Loucy (cell line): ENCODE results near the gene VAMP1.

Experiments
- H2AFZ ChIP-seq: fragments of 200-600 bp; sonication (generic); 2 replicates; pipeline ENCODE4 v1.6.0; 2016; ENCODE audit warnings: antibody characterized with exemption, mild to moderate bottlenecking, low read length, moderate library complexity
- H3F3A ChIP-seq: fragments of 200-600 bp; 2 replicates; pipeline ENCODE4 v1.6.0; 2016; ENCODE audit warnings: antibody characterized with exemption, low read depth, mild to moderate bottlenecking
- H3K27me3 ChIP-seq: fragments of 200-600 bp; sonication (generic); 2 replicates; pipeline ENCODE4 v1.6.1; 2014; ENCODE audit warnings: low read length, mild to moderate bottlenecking; ENCODE audit not compliant: insufficient read depth, poor library complexity, severe bottlenecking
- H3K36me3 ChIP-seq: fragments of 200-600 bp; sonication (generic); 2 replicates; pipeline ENCODE4 v1.6.1; 2016; ENCODE audit warnings: low read length; ENCODE audit not compliant: insufficient read depth
- H3K4me1 ChIP-seq: fragments of 200-600 bp; sonication (generic); 2 replicates; pipeline ENCODE4 v1.5.1; 2014; ENCODE audit warnings: low read length, mild to moderate bottlenecking; ENCODE audit not compliant: insufficient read depth, poor library complexity, severe bottlenecking
- H3K4me2 ChIP-seq: fragments of 200-600 bp; sonication (generic); 2 replicates; pipeline ENCODE4 v1.6.0; 2014; ENCODE audit warnings: antibody characterized with exemption, low read length, low read depth, mild to moderate bottlenecking; ENCODE audit not compliant: poor library complexity, severe bottlenecking
- H3K4me3 ChIP-seq: fragments of 200-600 bp; sonication (generic); 2 replicates; pipeline ENCODE4 v1.5.1; 2014; ENCODE audit warnings: low read length, mild to moderate bottlenecking, mixed read lengths; ENCODE audit not compliant: poor library complexity, severe bottlenecking
- H3K79me2 ChIP-seq: fragments of 200-600 bp; sonication (generic); 2 replicates; pipeline ENCODE4 v1.6.1; 2014; ENCODE audit warnings: low read length; ENCODE audit not compliant: insufficient read depth
- H3K9ac ChIP-seq: fragments of 200-600 bp; sonication (generic); 2 replicates; pipeline ENCODE4 v1.6.0; 2014; ENCODE audit warnings: mild to moderate bottlenecking, low read depth, low read length, moderate library complexity; ENCODE audit not compliant: poor library complexity, severe bottlenecking
- H3K9me2 ChIP-seq: fragments of 200-600 bp; sonication (generic); replicated peaks from 2 replicates; pipeline ENCODE4 v1.6.1; 2016; ENCODE audit warnings: low read depth, low read length, mixed read lengths
- H3K9me3 ChIP-seq: fragments of 200-600 bp; sonication (generic); 2 replicates; pipeline ENCODE4 v1.6.1; 2014; ENCODE audit warnings: mild to moderate bottlenecking, antibody characterized with exemption, low read length, low read depth; ENCODE audit not compliant: insufficient read depth
- H4K20me1 ChIP-seq: fragments of 200-600 bp; sonication (generic); 2 replicates; pipeline ENCODE4 v1.6.0; 2014; ENCODE audit warnings: antibody characterized with exemption, low read length, mild to moderate bottlenecking; ENCODE audit not compliant: insufficient read depth, poor library complexity, severe bottlenecking
- CTCF ChIP-seq: fragments of 200-600 bp; sonication (generic); conservative IDR thresholded peaks from 2 replicates; pipeline ENCODE4 v1.5.1; 2014; ENCODE audit warnings: mild to moderate bottlenecking, antibody characterized with exemption, low read length
- EZH2phosphoT487 ChIP-seq: fragments of 200-600 bp; IDR thresholded peaks from 2 replicates; pipeline ENCODE4 v1.6.1; 2018; ENCODE audit warnings: antibody characterized with exemption, mild to moderate bottlenecking, moderate library complexity, borderline replicate concordance

Gene VAMP1

GRCh38 chr12:6426882-6427671 lies 43.4 kb downstream of the VAMP1 start:
- H3K4me2 ChIP-seq = peak overlapping the region; percentile 18
- no peaks in the 10 kb centered on the region for H3F3A ChIP-seq
- peaks cover 22% of the 10 kb centered on the region for H3K4me1 ChIP-seq
- TF ChIP-seq CTCF (no peak), EZH2phosphoT487 (no peak)
- no peaks in the 10 kb centered on the region for H3K36me3 ChIP-seq
- no peak overlapping the region for H3K4me3 ChIP-seq
- H3K9ac ChIP-seq = peak overlapping the region; percentile 25
- H3K9me2 ChIP-seq = no peaks in the 10 kb centered on the region
- no peaks in the 10 kb centered on the region for H3K27me3 ChIP-seq
- H3K9me3 ChIP-seq = no peaks in the 10 kb centered on the region
- peak overlapping the region; percentile 75 for H2AFZ ChIP-seq
- H4K20me1 ChIP-seq = no peaks in the 10 kb centered on the region
- no peaks in the 10 kb centered on the region for H3K79me2 ChIP-seq

DNA sequence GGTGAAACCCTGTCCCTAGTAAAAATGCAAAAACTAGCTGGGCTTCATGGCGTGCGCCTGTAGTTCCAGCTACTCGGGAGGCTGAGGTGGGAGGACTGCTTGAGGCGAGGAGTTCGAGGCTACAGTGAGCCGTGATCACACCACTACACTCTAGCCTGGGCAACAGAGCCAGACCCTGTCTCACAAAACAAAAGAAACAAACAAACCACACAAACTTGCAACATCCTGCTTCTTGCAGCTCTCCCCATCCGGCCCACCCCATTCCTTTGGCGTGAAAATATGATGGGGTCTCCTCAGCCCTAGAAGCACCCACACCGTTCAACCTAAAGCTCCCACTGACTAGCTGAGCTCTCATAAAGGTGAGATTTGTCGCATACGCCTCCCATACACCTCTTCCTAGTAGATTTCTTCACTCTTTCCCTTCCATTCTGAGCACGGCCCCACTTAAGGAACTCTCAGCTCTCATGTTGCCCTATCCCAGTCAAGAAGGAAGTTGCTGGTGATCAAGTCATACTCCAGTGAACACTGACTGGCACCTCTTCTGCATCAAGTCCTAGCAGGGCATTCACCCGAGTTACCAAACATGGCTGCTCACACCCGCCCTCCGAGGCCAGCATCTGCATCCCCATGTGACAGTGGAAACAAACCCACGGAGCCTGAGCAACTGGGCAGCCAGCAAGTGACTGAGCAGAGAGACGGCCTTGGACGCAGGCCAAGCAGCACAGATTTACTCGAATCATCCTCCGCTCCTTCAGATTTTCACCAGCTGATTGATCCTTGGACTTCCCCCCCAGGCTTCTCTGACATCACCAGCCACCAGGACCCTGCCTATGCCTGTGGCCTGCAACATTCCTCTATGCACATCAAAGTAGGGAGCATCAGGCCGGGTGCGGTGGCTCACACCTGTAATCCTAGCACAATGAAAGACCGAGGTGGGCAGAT lies 44.6 kb downstream of the VAMP1 start:
- H3K4me2 ChIP-seq = no peak overlapping the region
- peaks cover 22% of the 10 kb centered on the region for H3K4me1 ChIP-seq

GRCh38 chr12:6424866-6425265 lies 45.6 kb downstream of the VAMP1 start:
- H3K4me1 ChIP-seq = peaks cover 17% of the 10 kb centered on the region
- H3K4me2 ChIP-seq = no peak overlapping the region
- H3K36me3 ChIP-seq = no peaks in the 10 kb centered on the region
- no peaks in the 10 kb centered on the region for H3K27me3 ChIP-seq
- no peak overlapping the region for H3K4me3 ChIP-seq
- no peaks in the 10 kb centered on the region for H4K20me1 ChIP-seq
- no peaks in the 10 kb centered on the region for H3F3A ChIP-seq
- H3K9ac ChIP-seq = no peak overlapping the region
- no peaks in the 10 kb centered on the region for H3K9me3 ChIP-seq
- no peak overlapping the region for H2AFZ ChIP-seq
- TF ChIP-seq CTCF (no peak), EZH2phosphoT487 (no peak)
- H3K9me2 ChIP-seq = no peaks in the 10 kb centered on the region
- no peaks in the 10 kb centered on the region for H3K79me2 ChIP-seq

More for the DNA sequence above, 44.6 kb downstream of the VAMP1 start:
- no peak overlapping the region for H2AFZ ChIP-seq
- H3K9me3 ChIP-seq = no peaks in the 10 kb centered on the region
- H3K4me3 ChIP-seq = no peak overlapping the region
- no peaks in the 10 kb centered on the region for H4K20me1 ChIP-seq
- TF ChIP-seq EZH2phosphoT487 (no peak), CTCF (no peak)
- no peaks in the 10 kb centered on the region for H3K27me3 ChIP-seq
- no peaks in the 10 kb centered on the region for H3F3A ChIP-seq
- H3K79me2 ChIP-seq = no peaks in the 10 kb centered on the region
- H3K9ac ChIP-seq = no peak overlapping the region
- H3K9me2 ChIP-seq = no peaks in the 10 kb centered on the region
- no peaks in the 10 kb centered on the region for H3K36me3 ChIP-seq
